ENCODE data around the gene GARIN5B.
A peak's percentile ranks its signal among the peaks of the same experiment; 100 is the strongest.

Gene GARIN5B

DNA sequence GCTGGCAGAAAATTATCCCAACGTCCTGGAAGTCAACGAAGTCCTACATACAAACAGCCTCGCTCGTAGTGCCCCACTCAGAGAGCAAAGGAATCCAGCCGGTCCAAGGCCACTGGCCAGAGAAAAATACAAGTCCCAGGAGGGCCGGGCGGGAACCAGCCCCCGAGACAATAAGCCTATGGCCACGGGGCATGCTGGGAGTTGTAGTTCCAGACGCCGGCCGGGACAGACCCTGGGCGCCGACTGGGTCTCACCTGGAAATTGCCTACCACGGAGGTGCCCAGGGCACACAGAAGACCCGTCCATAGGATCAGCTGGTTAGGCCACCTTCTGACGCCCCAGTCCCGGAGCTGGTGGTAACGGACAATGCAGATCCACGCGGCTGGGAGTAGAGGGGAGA is 43.3 kb downstream of the GARIN5B start:
- peak in 1 of 2 experiments; percentile 44 for DNase-seq

GRCh38 chr19:55316646-55317045 is 46.4 kb downstream of the GARIN5B start:
- no peak for DNase-seq

DNA sequence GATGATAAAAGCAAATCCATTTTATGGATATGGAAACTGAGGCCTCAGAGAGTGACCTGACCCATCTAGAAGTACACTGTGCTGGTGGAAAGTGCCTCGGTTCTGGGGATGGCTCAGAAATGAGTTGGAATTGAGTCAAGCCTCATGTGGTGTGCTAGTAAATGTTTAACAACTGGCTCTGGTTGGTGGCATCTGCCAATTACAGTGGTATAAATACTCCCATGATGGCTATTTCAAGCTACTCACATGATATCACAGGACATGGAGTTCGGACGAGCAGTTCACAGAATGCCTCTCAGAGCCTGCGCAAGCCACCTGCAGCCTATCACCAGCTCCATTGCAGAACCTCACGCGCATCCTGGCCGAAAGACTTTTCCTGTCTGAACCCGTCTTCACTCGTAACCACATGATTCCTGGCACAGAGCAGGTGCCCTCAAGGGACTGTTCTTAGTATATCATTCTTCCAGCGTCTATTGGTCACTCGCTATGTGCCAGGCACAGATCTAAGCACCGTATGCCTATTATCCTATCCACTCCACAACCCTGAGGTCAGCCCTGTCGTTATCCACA is 47.0 kb downstream of the GARIN5B start:
- no peak for DNase-seq

DNA sequence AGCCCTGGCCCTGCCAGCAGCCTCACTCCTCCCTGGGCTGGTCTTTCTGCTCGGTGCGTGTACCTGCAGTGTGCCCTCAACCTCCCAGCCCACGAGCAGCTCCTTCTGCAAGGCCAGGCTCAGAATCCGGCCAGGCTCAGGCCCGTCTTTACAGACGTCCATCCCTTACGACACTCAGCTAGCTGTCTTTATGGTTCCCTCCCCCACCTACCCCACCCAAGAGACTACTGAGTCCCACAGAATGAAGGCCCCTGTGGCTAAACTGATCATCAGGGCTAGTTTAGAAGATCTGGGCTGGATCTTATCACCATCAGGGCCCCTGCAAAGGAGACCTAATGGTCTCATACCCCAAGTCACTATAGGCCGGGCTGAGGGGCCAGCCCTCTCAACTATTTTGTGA is 48.7 kb downstream of the GARIN5B start:
- no peak for DNase-seq

GRCh38 chr19:55312621-55313512 is 50.2 kb downstream of the GARIN5B start:
- DNase-seq: no peak

DNA sequence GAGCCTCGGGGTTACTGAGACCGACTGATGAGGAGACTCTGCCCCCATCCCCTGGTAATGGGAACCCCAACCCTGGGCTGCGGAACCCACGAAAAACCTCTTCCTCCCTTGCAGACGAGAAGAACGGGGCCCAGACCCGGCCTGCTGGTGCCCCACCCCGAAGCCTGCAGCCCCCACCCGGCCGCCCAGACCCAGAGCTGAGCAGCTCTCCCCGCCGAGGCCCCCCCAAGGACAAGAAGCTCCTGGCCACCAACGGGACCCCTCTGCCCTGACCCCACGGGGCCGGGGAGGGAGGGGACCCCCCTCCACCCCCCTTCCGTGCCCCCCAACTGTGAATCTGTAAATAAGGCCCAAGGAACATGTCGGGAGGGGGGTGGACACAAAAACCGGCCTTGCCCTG is 51.3 kb downstream of the GARIN5B start:
- DNase-seq: no peak

DNA sequence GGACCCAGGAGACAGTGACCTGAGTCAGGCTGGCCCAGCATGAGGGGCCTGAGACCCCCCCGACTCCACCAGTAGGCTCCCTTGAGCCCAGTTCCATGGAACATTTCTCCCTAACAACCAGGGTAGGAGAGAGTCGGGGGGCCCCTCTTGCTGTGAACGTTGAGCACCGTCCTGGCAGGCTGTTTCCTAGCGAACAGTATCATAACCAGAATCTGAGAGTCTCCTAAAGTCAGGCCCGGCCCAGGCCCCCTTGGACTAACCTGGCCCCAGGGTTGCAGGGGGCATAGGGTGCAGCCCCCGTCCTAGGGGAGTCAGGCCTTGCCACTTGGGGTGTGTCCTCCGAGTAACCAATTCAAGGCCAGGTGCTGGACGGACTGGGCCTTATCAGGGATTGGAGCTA is 51.7 kb downstream of the GARIN5B start:
- DNase-seq: no peak

GRCh38 chr19:55310498-55310897 is 52.6 kb downstream of the GARIN5B start:
- DNase-seq: no peak

GRCh38 chr19:55309448-55309847 is 53.6 kb downstream of the GARIN5B start:
- DNase-seq: no peak

GRCh38 chr19:55308281-55308680 is 54.8 kb downstream of the GARIN5B start:
- no peak for DNase-seq

GRCh38 chr19:55306712-55307111 is 56.3 kb downstream of the GARIN5B start:
- DNase-seq: no peak

GRCh38 chr19:55305983-55306562 is 57.0 kb downstream of the GARIN5B start:
- DNase-seq: no peak

- peak in 1 of 2 experiments; percentile 17 for DNase-seq
Observed at GRCh38 chr19:55305491-55305890, 57.6 kb downstream of the GARIN5B start.

GRCh38 chr19:55304980-55305379 is 58.1 kb downstream of the GARIN5B start:
- DNase-seq: no peak

Data from NCI-H446 (cell line).